WTC11 (cell line): ENCODE results near the gene WDCP. TPM values are rescaled to one million over a fixed set of nuclear protein-coding genes. Genes with fewer than 3 reads are reported as not detected.
A peak's percentile ranks its signal among the peaks of the same experiment; 100 is the strongest.

ENCODE experiments used
- ATAC-seq: fragments of 200-7000 bp; cut with Tn5 transposase; 2 replicates; pipeline ENCODE4 v1.10.0; 2021; ENCODE audit warnings: mild to moderate bottlenecking, moderate library complexity
- CTCF ChIA-PET: fragments of 300-600 bp; sonication (Branson Sonifier 250); formaldehyde crosslinking; loops from one replicate; lab custom pipeline; 2021; ENCODE audit warnings: antibody characterized with exemption; lab: Charles Lee
- POLR2A ChIA-PET: fragments of 350-600 bp; sonication (Branson Sonifier 250); formaldehyde crosslinking; loops from one replicate; lab custom pipeline; 2021; ENCODE audit warnings: antibody characterized with exemption; lab: Charles Lee
- DNase-seq: peaks from one replicate; pipeline ENCODE4 v3.0.0; 2021; ENCODE audit warnings: low spot score
- H3K27ac Mint-ChIP-seq: 2 replicates; pipeline ENCODE4 v1.8.0; 2021; ENCODE audit warnings: mixed read lengths
- H3K27me3 Mint-ChIP-seq: 2 replicates; pipeline ENCODE4 v1.8.0; 2021; ENCODE audit warnings: low read depth, mild to moderate bottlenecking, moderate library complexity, mixed read lengths
- H3K36me3 Mint-ChIP-seq: 2 replicates; pipeline ENCODE4 v1.8.0; 2021; ENCODE audit warnings: mixed read lengths
- H3K4me1 Mint-ChIP-seq: 2 replicates; pipeline ENCODE4 v1.8.0; 2022; ENCODE audit warnings: mixed read lengths
- H3K4me3 Mint-ChIP-seq: 2 replicates; pipeline ENCODE4 v1.8.0; 2021; ENCODE audit warnings: mild to moderate bottlenecking, moderate library complexity, mixed read lengths
- H3K9me3 Mint-ChIP-seq: 2 replicates; pipeline ENCODE4 v1.8.0; 2021; ENCODE audit warnings: mixed read lengths
- E2F5 ChIP-seq: sonication (generic); formaldehyde crosslinking; IDR thresholded peaks from 2 replicates; pipeline ENCODE4 v1.8.1; 2022; ENCODE audit warnings: mild to moderate bottlenecking, moderate library complexity, missing genetic modification reagents
- FOXK1 ChIP-seq: sonication (generic); formaldehyde crosslinking; IDR thresholded peaks from 2 replicates; pipeline ENCODE4 v1.8.0; 2022; ENCODE audit warnings: mild to moderate bottlenecking, moderate library complexity, missing genetic modification reagents
- FOXP1 ChIP-seq: sonication (generic); formaldehyde crosslinking; IDR thresholded peaks from 2 replicates; pipeline ENCODE4 v1.8.0; 2022; ENCODE audit warnings: missing genetic modification reagents, mild to moderate bottlenecking, moderate library complexity, borderline replicate concordance
- HMGA2 ChIP-seq: fragments of 250-450 bp; sonication (Bioruptor Pico); IDR thresholded peaks from 2 replicates; pipeline ENCODE4 v1.4.0; 2021; ENCODE audit warnings: mild to moderate bottlenecking, moderate library complexity
- MYBL2 ChIP-seq: sonication (generic); formaldehyde crosslinking; IDR thresholded peaks from 2 replicates; pipeline ENCODE4 v1.8.1; 2023; ENCODE audit warnings: mild to moderate bottlenecking, moderate library complexity, missing genetic modification reagents
- NR2C2 ChIP-seq: sonication (generic); formaldehyde crosslinking; IDR thresholded peaks from 2 replicates; pipeline ENCODE4 v1.8.0; 2022; ENCODE audit warnings: mild to moderate bottlenecking, missing genetic modification reagents
- OVOL2 ChIP-seq: fragments of 250-450 bp; sonication (Bioruptor Pico); IDR thresholded peaks from 2 replicates; pipeline ENCODE4 v1.9.0; 2021; ENCODE audit warnings: mild to moderate bottlenecking, borderline replicate concordance
- SOX15 ChIP-seq: fragments of 250-450 bp; sonication (Bioruptor Pico); IDR thresholded peaks from 2 replicates; pipeline ENCODE4 v1.9.0; 2021; ENCODE audit warnings: mild to moderate bottlenecking
- SP1 ChIP-seq: sonication (generic); formaldehyde crosslinking; conservative IDR thresholded peaks from 2 replicates; pipeline ENCODE4 v1.8.1; 2022; ENCODE audit warnings: missing genetic modification reagents
- TP53 ChIP-seq: sonication (generic); formaldehyde crosslinking; IDR thresholded peaks from 2 replicates; pipeline ENCODE4 v1.8.1; 2023; ENCODE audit warnings: mild to moderate bottlenecking, missing genetic modification reagents
- ZBTB21 ChIP-seq: sonication (generic); formaldehyde crosslinking; IDR thresholded peaks from 2 replicates; pipeline ENCODE4 v1.8.1; 2023; ENCODE audit warnings: mild to moderate bottlenecking, missing genetic modification reagents, borderline replicate concordance
- ZNF263 ChIP-seq: sonication (generic); formaldehyde crosslinking; IDR thresholded peaks from 2 replicates; pipeline ENCODE4 v1.8.1; 2022; ENCODE audit warnings: low read depth, mild to moderate bottlenecking, moderate library complexity, missing genetic modification reagents
- ZNF512 ChIP-seq: sonication (generic); formaldehyde crosslinking; IDR thresholded peaks from 2 replicates; pipeline ENCODE4 v1.8.1; 2022; ENCODE audit warnings: missing genetic modification reagents, borderline replicate concordance
- total RNA-seq: library from RNA; stranded (reverse); gene quantifications from 3 replicates; pipeline ENCODE4 v1.2.3, GENCODE V29; 2021
- TF ChIP-seq, protein P1 (sequence below): sonication (generic); formaldehyde crosslinking; IDR thresholded peaks from 2 replicates; pipeline ENCODE4 v1.8.1; 2023; ENCODE audit warnings: mild to moderate bottlenecking, missing genetic modification reagents, moderate library complexity
- TF ChIP-seq, protein P2 (sequence below): sonication (generic); formaldehyde crosslinking; IDR thresholded peaks from 2 replicates; pipeline ENCODE4 v1.8.1; 2023; ENCODE audit warnings: mild to moderate bottlenecking, moderate library complexity, missing genetic modification reagents
- TF ChIP-seq, protein P3 (sequence below): sonication (generic); formaldehyde crosslinking; IDR thresholded peaks from 2 replicates; pipeline ENCODE4 v1.8.1; 2022; ENCODE audit warnings: mild to moderate bottlenecking, missing genetic modification reagents, moderate library complexity, borderline replicate concordance
- TF ChIP-seq, protein P4 (sequence below): fragments of 200-600 bp; IDR thresholded peaks from 2 replicates; pipeline ENCODE4 v1.8.0; 2022; ENCODE audit warnings: antibody characterized with exemption
- TF ChIP-seq, protein P5 (sequence below): sonication (generic); formaldehyde crosslinking; IDR thresholded peaks from 2 replicates; pipeline ENCODE4 v1.8.1; 2023; ENCODE audit warnings: mild to moderate bottlenecking, missing genetic modification reagents, borderline replicate concordance
- TF ChIP-seq, protein P6 (sequence below): sonication (generic); formaldehyde crosslinking; conservative IDR thresholded peaks from 2 replicates; pipeline ENCODE4 v1.8.1; 2022; ENCODE audit warnings: mild to moderate bottlenecking, missing genetic modification reagents

Gene WDCP
- total RNA-seq, 1 experiment from 2014 or later = 31.9 TPM

GRCh38 chr2:24024018-24024417 is 23.2 kb downstream of the WDCP start:
- H3K27me3 Mint-ChIP-seq = no peaks in the 10 kb centered on the region
- ATAC-seq = peak; percentile 17
- POLR2A ChIA-PET = no interaction called here
- CTCF ChIA-PET = interaction anchor here (4.2 kb wide), 1 partner anchor 37 kb away, joined by 15 read pairs; no protein-coding TSS in a partner anchor
- H3K9me3 Mint-ChIP-seq = no peaks in the 10 kb centered on the region
- peaks cover 59% of the 10 kb centered on the region for H3K4me1 Mint-ChIP-seq
- no peak overlapping the region for H3K4me3 Mint-ChIP-seq
- peak; percentile 43 for DNase-seq
- peaks cover 22% of the 10 kb centered on the region for H3K36me3 Mint-ChIP-seq
- H3K27ac Mint-ChIP-seq = peak overlapping the region; percentile 96
- TF ChIP-seq FOXP1 (CRISPR knock-in tag) (no peak), ZNF512 (CRISPR knock-in tag) (no peak), NR2C2 (no peak), TP53 (CRISPR knock-in tag) (no peak), SOX15 (CRISPR knock-in tag) (no peak), HMGA2 (CRISPR knock-in tag) (no peak), FOXK1 (no peak), MYBL2 (CRISPR knock-in tag) (no peak), ZNF263 (CRISPR knock-in tag) (no peak), ZBTB21 (CRISPR knock-in tag) (no peak), OVOL2 (no peak), E2F5 (CRISPR knock-in tag) (no peak), SP1 (CRISPR knock-in tag) (no peak)
- TF ChIP-seq, protein P1, sequence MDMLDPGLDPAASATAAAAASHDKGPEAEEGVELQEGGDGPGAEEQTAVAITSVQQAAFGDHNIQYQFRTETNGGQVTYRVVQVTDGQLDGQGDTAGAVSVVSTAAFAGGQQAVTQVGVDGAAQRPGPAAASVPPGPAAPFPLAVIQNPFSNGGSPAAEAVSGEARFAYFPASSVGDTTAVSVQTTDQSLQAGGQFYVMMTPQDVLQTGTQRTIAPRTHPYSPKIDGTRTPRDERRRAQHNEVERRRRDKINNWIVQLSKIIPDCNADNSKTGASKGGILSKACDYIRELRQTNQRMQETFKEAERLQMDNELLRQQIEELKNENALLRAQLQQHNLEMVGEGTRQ = no peak
- TF ChIP-seq, protein P2, sequence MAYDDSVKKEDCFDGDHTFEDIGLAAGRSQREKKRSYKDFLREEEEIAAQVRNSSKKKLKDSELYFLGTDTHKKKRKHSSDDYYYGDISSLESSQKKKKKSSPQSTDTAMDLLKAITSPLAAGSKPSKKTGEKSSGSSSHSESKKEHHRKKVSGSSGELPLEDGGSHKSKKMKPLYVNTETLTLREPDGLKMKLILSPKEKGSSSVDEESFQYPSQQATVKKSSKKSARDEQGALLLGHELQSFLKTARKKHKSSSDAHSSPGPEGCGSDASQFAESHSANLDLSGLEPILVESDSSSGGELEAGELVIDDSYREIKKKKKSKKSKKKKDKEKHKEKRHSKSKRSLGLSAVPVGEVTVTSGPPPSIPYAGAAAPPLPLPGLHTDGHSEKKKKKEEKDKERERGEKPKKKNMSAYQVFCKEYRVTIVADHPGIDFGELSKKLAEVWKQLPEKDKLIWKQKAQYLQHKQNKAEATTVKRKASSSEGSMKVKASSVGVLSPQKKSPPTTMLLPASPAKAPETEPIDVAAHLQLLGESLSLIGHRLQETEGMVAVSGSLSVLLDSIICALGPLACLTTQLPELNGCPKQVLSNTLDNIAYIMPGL = no peak
- TF ChIP-seq, protein P3, sequence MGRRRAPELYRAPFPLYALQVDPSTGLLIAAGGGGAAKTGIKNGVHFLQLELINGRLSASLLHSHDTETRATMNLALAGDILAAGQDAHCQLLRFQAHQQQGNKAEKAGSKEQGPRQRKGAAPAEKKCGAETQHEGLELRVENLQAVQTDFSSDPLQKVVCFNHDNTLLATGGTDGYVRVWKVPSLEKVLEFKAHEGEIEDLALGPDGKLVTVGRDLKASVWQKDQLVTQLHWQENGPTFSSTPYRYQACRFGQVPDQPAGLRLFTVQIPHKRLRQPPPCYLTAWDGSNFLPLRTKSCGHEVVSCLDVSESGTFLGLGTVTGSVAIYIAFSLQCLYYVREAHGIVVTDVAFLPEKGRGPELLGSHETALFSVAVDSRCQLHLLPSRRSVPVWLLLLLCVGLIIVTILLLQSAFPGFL (CRISPR knock-in tag) = no peak
- TF ChIP-seq, protein P4, sequence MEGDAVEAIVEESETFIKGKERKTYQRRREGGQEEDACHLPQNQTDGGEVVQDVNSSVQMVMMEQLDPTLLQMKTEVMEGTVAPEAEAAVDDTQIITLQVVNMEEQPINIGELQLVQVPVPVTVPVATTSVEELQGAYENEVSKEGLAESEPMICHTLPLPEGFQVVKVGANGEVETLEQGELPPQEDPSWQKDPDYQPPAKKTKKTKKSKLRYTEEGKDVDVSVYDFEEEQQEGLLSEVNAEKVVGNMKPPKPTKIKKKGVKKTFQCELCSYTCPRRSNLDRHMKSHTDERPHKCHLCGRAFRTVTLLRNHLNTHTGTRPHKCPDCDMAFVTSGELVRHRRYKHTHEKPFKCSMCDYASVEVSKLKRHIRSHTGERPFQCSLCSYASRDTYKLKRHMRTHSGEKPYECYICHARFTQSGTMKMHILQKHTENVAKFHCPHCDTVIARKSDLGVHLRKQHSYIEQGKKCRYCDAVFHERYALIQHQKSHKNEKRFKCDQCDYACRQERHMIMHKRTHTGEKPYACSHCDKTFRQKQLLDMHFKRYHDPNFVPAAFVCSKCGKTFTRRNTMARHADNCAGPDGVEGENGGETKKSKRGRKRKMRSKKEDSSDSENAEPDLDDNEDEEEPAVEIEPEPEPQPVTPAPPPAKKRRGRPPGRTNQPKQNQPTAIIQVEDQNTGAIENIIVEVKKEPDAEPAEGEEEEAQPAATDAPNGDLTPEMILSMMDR = no peak
- TF ChIP-seq, protein P5, sequence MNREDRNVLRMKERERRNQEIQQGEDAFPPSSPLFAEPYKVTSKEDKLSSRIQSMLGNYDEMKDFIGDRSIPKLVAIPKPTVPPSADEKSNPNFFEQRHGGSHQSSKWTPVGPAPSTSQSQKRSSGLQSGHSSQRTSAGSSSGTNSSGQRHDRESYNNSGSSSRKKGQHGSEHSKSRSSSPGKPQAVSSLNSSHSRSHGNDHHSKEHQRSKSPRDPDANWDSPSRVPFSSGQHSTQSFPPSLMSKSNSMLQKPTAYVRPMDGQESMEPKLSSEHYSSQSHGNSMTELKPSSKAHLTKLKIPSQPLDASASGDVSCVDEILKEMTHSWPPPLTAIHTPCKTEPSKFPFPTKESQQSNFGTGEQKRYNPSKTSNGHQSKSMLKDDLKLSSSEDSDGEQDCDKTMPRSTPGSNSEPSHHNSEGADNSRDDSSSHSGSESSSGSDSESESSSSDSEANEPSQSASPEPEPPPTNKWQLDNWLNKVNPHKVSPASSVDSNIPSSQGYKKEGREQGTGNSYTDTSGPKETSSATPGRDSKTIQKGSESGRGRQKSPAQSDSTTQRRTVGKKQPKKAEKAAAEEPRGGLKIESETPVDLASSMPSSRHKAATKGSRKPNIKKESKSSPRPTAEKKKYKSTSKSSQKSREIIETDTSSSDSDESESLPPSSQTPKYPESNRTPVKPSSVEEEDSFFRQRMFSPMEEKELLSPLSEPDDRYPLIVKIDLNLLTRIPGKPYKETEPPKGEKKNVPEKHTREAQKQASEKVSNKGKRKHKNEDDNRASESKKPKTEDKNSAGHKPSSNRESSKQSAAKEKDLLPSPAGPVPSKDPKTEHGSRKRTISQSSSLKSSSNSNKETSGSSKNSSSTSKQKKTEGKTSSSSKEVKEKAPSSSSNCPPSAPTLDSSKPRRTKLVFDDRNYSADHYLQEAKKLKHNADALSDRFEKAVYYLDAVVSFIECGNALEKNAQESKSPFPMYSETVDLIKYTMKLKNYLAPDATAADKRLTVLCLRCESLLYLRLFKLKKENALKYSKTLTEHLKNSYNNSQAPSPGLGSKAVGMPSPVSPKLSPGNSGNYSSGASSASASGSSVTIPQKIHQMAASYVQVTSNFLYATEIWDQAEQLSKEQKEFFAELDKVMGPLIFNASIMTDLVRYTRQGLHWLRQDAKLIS (CRISPR knock-in tag) = no peak
- TF ChIP-seq, protein P6, sequence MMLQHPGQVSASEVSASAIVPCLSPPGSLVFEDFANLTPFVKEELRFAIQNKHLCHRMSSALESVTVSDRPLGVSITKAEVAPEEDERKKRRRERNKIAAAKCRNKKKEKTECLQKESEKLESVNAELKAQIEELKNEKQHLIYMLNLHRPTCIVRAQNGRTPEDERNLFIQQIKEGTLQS (CRISPR knock-in tag) = no peak
